Measurements from ENCODE around the gene DPF3. TPM values are rescaled to one million over a fixed set of nuclear protein-coding genes. Genes with fewer than 3 reads are reported as not detected.

The DPF3 gene
- total RNA-seq, 2 experiments from 2014 or later, result 0.27 to 0.31 TPM

GRCh38 chr14:72880164-72880563 is 13.7 kb downstream of the DPF3 start:
- H3K27me3 Mint-ChIP-seq, result no peaks in the 10 kb centered on the region
- TF ChIP-seq CTCF (IDR thresholded peaks at IDR 0.05), result no peak
- no peaks in the 10 kb centered on the region for H3K36me3 Mint-ChIP-seq (ENCODE audit: low read depth)
- ATAC-seq (ENCODE audit: poor library complexity) (no peak), DNase-seq (no peak)
- Histone ChIP-seq H3K4me1 (ENCODE audit: insufficient read depth, low read length) (no peaks in the 10 kb centered on the region), H3K27me3 (ENCODE audit: control insufficient read depth in 1 of 2, insufficient read depth in 2 of 2, low read length in 2 of 2) (no peaks in the 10 kb centered on the region), H3K36me3 (ENCODE audit: insufficient read depth, low read length) (no peaks in the 10 kb centered on the region), H3K9me3 (ENCODE audit: control insufficient read depth in 1 of 2, insufficient read depth in 1 of 2, low read length in 2 of 2) (no peaks in the 10 kb centered on the region), H3K27ac (ENCODE audit: low read depth in 1 of 2, low read length in 2 of 2) (no peak overlapping the region), H3K4me3 (ENCODE audit: low read length) (no peak overlapping the region)
- intact Hi-C loops (cut with DNase I, micrococcal nuclease), result no loop called here
- no peak overlapping the region for H3K4me3 Mint-ChIP-seq
- ChIA-PET CTCF (no interaction called here), POLR2A (no interaction called here)
- no peaks in the 10 kb centered on the region for H3K9me3 Mint-ChIP-seq
- no peaks in the 10 kb centered on the region for H3K4me1 Mint-ChIP-seq (ENCODE audit: low read depth)
- H3K27ac Mint-ChIP-seq, result no peak overlapping the region

GRCh38 chr14:72879431-72879830 is 14.5 kb downstream of the DPF3 start:
- no peak overlapping the region for H3K4me3 ChIP-seq (ENCODE audit: low read length)
- no peak for TF ChIP-seq CTCF (IDR thresholded peaks at IDR 0.05)
- no peaks in the 10 kb centered on the region for H3K27me3 Mint-ChIP-seq
- H3K4me1 Mint-ChIP-seq (ENCODE audit: low read depth), result no peaks in the 10 kb centered on the region
- POLR2A ChIA-PET, result no interaction called here
- H3K27me3 ChIP-seq (ENCODE audit: control insufficient read depth in 1 of 2, insufficient read depth in 2 of 2, low read length in 2 of 2), result no peaks in the 10 kb centered on the region
- DNase-seq, result no peak
- intact Hi-C loops (cut with DNase I, micrococcal nuclease), result no loop called here
- H3K4me3 Mint-ChIP-seq, result no peak overlapping the region
- H3K36me3 Mint-ChIP-seq (ENCODE audit: low read depth), result no peaks in the 10 kb centered on the region
- no peaks in the 10 kb centered on the region for H3K4me1 ChIP-seq (ENCODE audit: insufficient read depth, low read length)
- no peaks in the 10 kb centered on the region for H3K36me3 ChIP-seq (ENCODE audit: insufficient read depth, low read length)
- CTCF ChIA-PET, result no interaction called here
- no peak for ATAC-seq (ENCODE audit: poor library complexity)
- no peak overlapping the region for H3K27ac Mint-ChIP-seq
- no peak overlapping the region for H3K27ac ChIP-seq (ENCODE audit: low read depth in 1 of 2, low read length in 2 of 2)
- no peaks in the 10 kb centered on the region for H3K9me3 Mint-ChIP-seq
- no peaks in the 10 kb centered on the region for H3K9me3 ChIP-seq (ENCODE audit: control insufficient read depth in 1 of 2, insufficient read depth in 1 of 2, low read length in 2 of 2)

- Histone ChIP-seq H3K27me3 (ENCODE audit: control insufficient read depth in 1 of 2, insufficient read depth in 2 of 2, low read length in 2 of 2) (no peaks in the 10 kb centered on the region), H3K4me1 (ENCODE audit: insufficient read depth, low read length) (no peaks in the 10 kb centered on the region), H3K4me3 (ENCODE audit: low read length) (no peak overlapping the region), H3K9me3 (ENCODE audit: control insufficient read depth in 1 of 2, insufficient read depth in 1 of 2, low read length in 2 of 2) (no peaks in the 10 kb centered on the region), H3K36me3 (ENCODE audit: insufficient read depth, low read length) (no peaks in the 10 kb centered on the region), H3K27ac (ENCODE audit: low read depth in 1 of 2, low read length in 2 of 2) (no peak overlapping the region)
- no peaks in the 10 kb centered on the region for H3K4me1 Mint-ChIP-seq (ENCODE audit: low read depth)
- H3K27ac Mint-ChIP-seq, result no peak overlapping the region
- H3K9me3 Mint-ChIP-seq, result no peaks in the 10 kb centered on the region
- intact Hi-C loops (cut with DNase I, micrococcal nuclease), result no loop called here
- ATAC-seq (ENCODE audit: poor library complexity) (no peak), DNase-seq (no peak)
- no peaks in the 10 kb centered on the region for H3K27me3 Mint-ChIP-seq
- no peaks in the 10 kb centered on the region for H3K36me3 Mint-ChIP-seq (ENCODE audit: low read depth)
- no peak overlapping the region for H3K4me3 Mint-ChIP-seq
- ChIA-PET POLR2A (no interaction called here), CTCF (no interaction called here)
- no peak for TF ChIP-seq CTCF (IDR thresholded peaks at IDR 0.05)
These were observed 15.2 kb downstream of the DPF3 start for GRCh38 chr14:72878746-72879145.
